Measurements from ENCODE around the gene MAP2K5.

Gene MAP2K5

GRCh38 chr15:67805666-67806516 lies 263.4 kb downstream of the MAP2K5 start:
- H3K27ac ChIP-seq = no peak overlapping the region
- CTCF ChIA-PET = interaction anchor here (0.6 to 0.7 kb wide), 2 partner anchors 365 to 406 kb away, joined by 3 to 4 read pairs; no protein-coding TSS in a partner anchor
- DNase-seq (ENCODE audit: low spot score) = no peak
- POLR2A ChIA-PET (ENCODE audit: low non-redundant PET) = no interaction called here
- no peak for TF ChIP-seq CTCF (conservative IDR thresholded peaks at IDR 0.05; ENCODE audit: low read depth)

- CTCF ChIA-PET = interaction anchor here (0.6 kb wide), 1 partner anchor 364 kb away, joined by 4 read pairs; no protein-coding TSS in a partner anchor
- H3K27ac ChIP-seq = no peak overlapping the region
- TF ChIP-seq CTCF (conservative IDR thresholded peaks at IDR 0.05; ENCODE audit: low read depth) = no peak
- POLR2A ChIA-PET (ENCODE audit: low non-redundant PET) = no interaction called here
- no peak for DNase-seq (ENCODE audit: low spot score)
Observed at GRCh38 chr15:67806536-67806935, 264.0 kb downstream of the MAP2K5 start.

GRCh38 chr15:67807141-67807540 lies 264.6 kb downstream of the MAP2K5 start:
- TF ChIP-seq CTCF (conservative IDR thresholded peaks at IDR 0.05; ENCODE audit: low read depth) = no peak
- ChIA-PET POLR2A (ENCODE audit: low non-redundant PET) (no interaction called here), CTCF (no interaction called here)
- H3K27ac ChIP-seq = no peak overlapping the region
- DNase-seq (ENCODE audit: low spot score) = no peak

GRCh38 chr15:67807836-67808235 lies 265.3 kb downstream of the MAP2K5 start:
- H3K27ac ChIP-seq = no peak overlapping the region
- ChIA-PET CTCF (no interaction called here), POLR2A (ENCODE audit: low non-redundant PET) (no interaction called here)
- no peak for TF ChIP-seq CTCF (conservative IDR thresholded peaks at IDR 0.05; ENCODE audit: low read depth)
- DNase-seq (ENCODE audit: low spot score) = no peak

- no peak for TF ChIP-seq CTCF (conservative IDR thresholded peaks at IDR 0.05; ENCODE audit: low read depth)
- POLR2A ChIA-PET (ENCODE audit: low non-redundant PET) = no interaction called here
- DNase-seq (ENCODE audit: low spot score) = no peak
- H3K27ac ChIP-seq = no peak overlapping the region
- CTCF ChIA-PET = interaction anchor here (0.7 kb wide), 1 partner anchor 13 kb away, joined by 4 read pairs; no protein-coding TSS in a partner anchor
Observed at GRCh38 chr15:67808821-67809220, 266.3 kb downstream of the MAP2K5 start.

- CTCF ChIA-PET = no interaction called here
- no peak overlapping the region for H3K27ac ChIP-seq
- DNase-seq (ENCODE audit: low spot score) = no peak
- POLR2A ChIA-PET (ENCODE audit: low non-redundant PET) = no interaction called here
- no peak for TF ChIP-seq CTCF (conservative IDR thresholded peaks at IDR 0.05; ENCODE audit: low read depth)
Observed at GRCh38 chr15:67809441-67809840, 266.9 kb downstream of the MAP2K5 start.

Data from RWPE1 (cell line).